Kidney (tissue), 14 donors: ENCODE results near the gene KCNK17. TPM values are rescaled to one million over a fixed set of nuclear protein-coding genes. Genes with fewer than 3 reads are reported as not detected.

Experiments
- DNase-seq, 5 donors: peaks; one replicate each; pipeline ENCODE4 v3.0.0-alpha.2; 2013 to 2020
- FAIRE-seq: peaks from 2 replicates; lab custom pipeline; 2012; peaks lifted over from hg19 to GRCh38; lab: Jason Lieb, UNC
- H3K27ac ChIP-seq, 2 donors: one replicate each; pipeline ENCODE4 v1.7.0; 2013; ENCODE audit warnings: low read depth in 2 of 2, low read length in 2 of 2, inconsistent platforms in 1 of 2
- H3K27me3 ChIP-seq: one replicate; pipeline ENCODE4 v1.7.1; 2013; ENCODE audit warnings: low read length, inconsistent platforms; ENCODE audit not compliant: control insufficient read depth, insufficient read depth
- H3K36me3 ChIP-seq, 3 donors: one replicate each; pipeline versions ENCODE4 v1.7.0 to v1.7.1; 2013; ENCODE audit warnings: low read length in 3 of 3, control low read depth in 1 of 3, inconsistent platforms in 1 of 3; ENCODE audit not compliant: insufficient read depth in 3 of 3, control insufficient read depth in 2 of 3
- H3K4me1 ChIP-seq, 3 donors: one replicate each; pipeline versions ENCODE4 v1.7.0 to v1.7.1; 2013; ENCODE audit warnings: low read length in 3 of 3, inconsistent platforms in 1 of 3, low read depth in 1 of 3; ENCODE audit not compliant: control insufficient read depth in 2 of 3, insufficient read depth in 2 of 3
- H3K4me3 ChIP-seq, 3 donors: one replicate each; pipeline versions ENCODE4 v1.7.0 to v1.8.1; 2013; ENCODE audit warnings: low read length in 3 of 3, control low read depth in 1 of 3, inconsistent platforms in 1 of 3
- H3K9ac ChIP-seq, 3 donors: one replicate each; pipeline versions ENCODE4 v1.7.0 to v1.7.1; 2013; ENCODE audit warnings: low read length in 3 of 3, control low read depth in 1 of 3, inconsistent platforms in 1 of 3
- H3K9me3 ChIP-seq, 3 donors: one replicate each; pipeline versions ENCODE4 v1.7.0 to v1.7.1; 2013; ENCODE audit warnings: low read length in 3 of 3, control low read depth in 1 of 3, inconsistent platforms in 1 of 3; ENCODE audit not compliant: control insufficient read depth in 2 of 3, insufficient read depth in 1 of 3
- CTCF ChIP-seq: IDR thresholded peaks from 3 replicates; pipeline ENCODE4 v1.5.1; 2012; ENCODE audit warnings: mild to moderate bottlenecking, moderate library complexity, borderline replicate concordance; ENCODE audit not compliant: insufficient read depth; ENCODE audit errors: extremely low read depth
- intact Hi-C: fragments of 100-400 bp; cut with DNase I; formaldehyde crosslinking; loops from one replicate; pipeline ENCODE4 v1.11.1; 2022
- polyA plus RNA-seq: library from polyadenylated mRNA; stranded (reverse); fragments of 350-450 nt; fragmentation: Illumina TruSeq; extraction: RNeasy Lipid Tissue Mini Kit (QIAGEN cat#74804); gene quantifications from one replicate; pipeline ENCODE4 v1.2.3, GENCODE V29; 2014; ENCODE audit warnings: low read depth, low replicate concordance; ENCODE audit not compliant: insufficient read depth
- total RNA-seq: library from RNA; stranded (reverse); fragmentation: NEBNext Ultra II Directional; extraction: Animal tissue kit (Norgen Biotek cat#: 25700); gene quantifications from one replicate; pipeline ENCODE4 v1.2.1, GENCODE V29; 2021
- donor health status: control.
- donor health status: control.
- donor health status: control.
- donor health status: control.
- donor health status: control.
- donor health status: DM: yes; HTN: yes; CAD: no.
- donor health status: Normal renal cell carcinoma (clear cell type).

The KCNK17 gene
- total and polyA plus RNA-seq, 2 donors from 2014 or later, result 0.38 TPM; not detected in 1

GRCh38 chr6:39250507-39250906, 63.7 kb downstream of the KCNK17 start:
- no peak for FAIRE-seq
- H3K27ac ChIP-seq, result no peak overlapping the region
- H3K36me3 ChIP-seq, result no peaks in the 10 kb centered on the region
- no peaks in the 10 kb centered on the region for H3K27me3 ChIP-seq
- H3K9me3 ChIP-seq, result peaks cover 0 to 2% (median 0%) of the 10 kb centered on the region in 3 donors
- no peak for DNase-seq
- no peak for TF ChIP-seq CTCF
- no peak overlapping the region for H3K4me3 ChIP-seq
- no peaks in the 10 kb centered on the region for H3K4me1 ChIP-seq
- H3K9ac ChIP-seq, result no peak overlapping the region
- intact Hi-C loops, result no loop called here

GRCh38 chr6:39249278-39249677, 64.9 kb downstream of the KCNK17 start:
- intact Hi-C loops, result no loop called here
- H3K4me1 ChIP-seq, result no peaks in the 10 kb centered on the region
- no peak for DNase-seq
- TF ChIP-seq CTCF, result no peak
- no peaks in the 10 kb centered on the region for H3K27me3 ChIP-seq
- no peak for FAIRE-seq
- no peak overlapping the region for H3K4me3 ChIP-seq
- no peaks in the 10 kb centered on the region for H3K36me3 ChIP-seq
- no peak overlapping the region for H3K9ac ChIP-seq
- no peak overlapping the region for H3K27ac ChIP-seq
- no peaks in the 10 kb centered on the region for H3K9me3 ChIP-seq

Other genes starting within 250 kb of the KCNK17 start
- gene SAYSD1, start 199.2 kb downstream of the KCNK17 start, total RNA-seq, result 20.4 TPM
- 17.1 TPM for gene SAYSD1, start 199.2 kb downstream of the KCNK17 start, polyA plus RNA-seq
- gene KCNK5, start 84.9 kb downstream of the KCNK17 start, total RNA-seq, result 77.0 TPM
- gene KCNK5, start 84.9 kb downstream of the KCNK17 start, polyA plus RNA-seq, result 48.4 TPM
- gene KCNK16, start 8.3 kb upstream of the KCNK17 start, total RNA-seq, result not detected
- not detected for gene KCNK16, start 8.3 kb upstream of the KCNK17 start, polyA plus RNA-seq